HT1080 (cell line): Measurements from ENCODE around the gene RBPJL. TPM values are rescaled to one million over a fixed set of nuclear protein-coding genes. Genes with fewer than 3 reads are reported as not detected.

ENCODE experiments used
- DNase-seq: peaks from one replicate; pipeline ENCODE4 v3.0.0-alpha.2; 2015; ENCODE audit warnings: low read depth
- total RNA-seq: library from RNA; depleted of rRNA; stranded (reverse); fragments of >200 nt; shearing (Covaris generic); gene quantifications from 2 replicates; pipeline ENCODE4 v1.2.3, GENCODE V29; 2014

The RBPJL gene
- total RNA-seq, 1 experiment from 2014 or later, result not detected

- DNase-seq, result no peak
Observed at GRCh38 chr20:45316150-45317080, 9.8 kb downstream of the RBPJL start.

- DNase-seq, result no peak
Observed at GRCh38 chr20:45317826-45318225, 11.2 kb downstream of the RBPJL start.

- DNase-seq, result no peak
Observed at GRCh38 chr20:45318386-45318939, 11.8 kb downstream of the RBPJL start.

- no peak for DNase-seq
Observed at GRCh38 chr20:45318948-45319347, 12.3 kb downstream of the RBPJL start.

GRCh38 chr20:45320948-45321595 lies 14.4 kb downstream of the RBPJL start:
- no peak for DNase-seq

GRCh38 chr20:45322952-45323383 lies 16.3 kb downstream of the RBPJL start:
- DNase-seq, result no peak

- DNase-seq, result no peak
Observed at GRCh38 chr20:45323731-45324130, 17.1 kb downstream of the RBPJL start.

GRCh38 chr20:45325371-45325770 lies 18.7 kb downstream of the RBPJL start:
- no peak for DNase-seq

GRCh38 chr20:45328451-45328850 lies 21.8 kb downstream of the RBPJL start:
- no peak for DNase-seq

- no peak for DNase-seq
Observed at GRCh38 chr20:45329497-45330319, 23.1 kb downstream of the RBPJL start.

- no peak for DNase-seq
Observed at GRCh38 chr20:45330476-45330875, 23.8 kb downstream of the RBPJL start.

GRCh38 chr20:45336530-45337366 lies 30.1 kb downstream of the RBPJL start:
- peak; percentile 96 for DNase-seq

- DNase-seq, result peak; percentile 81
Observed at GRCh38 chr20:45337367-45338120, 30.9 kb downstream of the RBPJL start.

GRCh38 chr20:45338121-45339030 lies 31.7 kb downstream of the RBPJL start:
- DNase-seq, result no peak

GRCh38 chr20:45339084-45339483 lies 32.4 kb downstream of the RBPJL start:
- no peak for DNase-seq

GRCh38 chr20:45339799-45340198 lies 33.2 kb downstream of the RBPJL start:
- no peak for DNase-seq

GRCh38 chr20:45340236-45340847 lies 33.7 kb downstream of the RBPJL start:
- no peak for DNase-seq

- DNase-seq, result no peak
Observed at GRCh38 chr20:45340951-45341350, 34.3 kb downstream of the RBPJL start.
